Esophagus (tissue), 2 donors: Measurements from ENCODE around the gene OR1Q1. TPM values are rescaled to one million over a fixed set of nuclear protein-coding genes. Genes with fewer than 3 reads are reported as not detected.

Experiments used
- H3K27ac ChIP-seq, 2 donors: one replicate each; pipeline ENCODE4 v1.5.1; 2013; ENCODE audit warnings: low read depth in 2 of 2, mild to moderate bottlenecking in 2 of 2, inconsistent platforms in 1 of 2, low read length in 1 of 2, moderate library complexity in 1 of 2
- H3K27me3 ChIP-seq, 2 donors: one replicate each; pipeline ENCODE4 v1.6.1; 2013; ENCODE audit warnings: low read length in 2 of 2, control low read depth in 1 of 2, mild to moderate bottlenecking in 1 of 2; ENCODE audit not compliant: insufficient read depth in 2 of 2, control insufficient read depth in 1 of 2
- H3K36me3 ChIP-seq, 2 donors: one replicate each; pipeline ENCODE4 v1.6.1; 2013; ENCODE audit warnings: low read length in 1 of 2; ENCODE audit not compliant: control insufficient read depth in 2 of 2, insufficient read depth in 2 of 2
- H3K4me1 ChIP-seq, 2 donors: one replicate each; pipeline ENCODE4 v1.6.1; 2013; ENCODE audit warnings: low read length in 1 of 2; ENCODE audit not compliant: control insufficient read depth in 2 of 2, insufficient read depth in 2 of 2
- H3K4me3 ChIP-seq, 2 donors: one replicate each; pipeline ENCODE4 v1.5.1; 2013; ENCODE audit warnings: low read length in 2 of 2, mild to moderate bottlenecking in 2 of 2, low read depth in 1 of 2, moderate library complexity in 1 of 2
- H3K9me3 ChIP-seq, 2 donors: one replicate each; pipeline ENCODE4 v1.6.1; 2013; ENCODE audit warnings: mild to moderate bottlenecking in 2 of 2, low read depth in 1 of 2, low read length in 1 of 2, moderate library complexity in 1 of 2; ENCODE audit not compliant: control insufficient read depth in 2 of 2, insufficient read depth in 1 of 2
- WGBS, 2 donors: extraction: QIAGEN DNeasy Blood & Tissue Kit; methylation state at CpG; one replicate each; pipeline ENCODE4 v1.1.7; 2013; 5-methylcytosine and 5-hydroxymethylcytosine counted together
- polyA plus RNA-seq, 2 donors: library from polyadenylated mRNA; stranded (reverse); fragments of 200-250 nt; gene quantifications; one replicate each; pipeline ENCODE4 v1.2.3, GENCODE V29; 2013
- donor health status: healthy with polysubstance abuse.
- donor health status: Bipolar disorder and iron deficiency.

Gene OR1Q1
- polyA plus RNA-seq, 2 donors, result not detected

GRCh38 chr9:122642226-122642625 is 27.7 kb downstream of the OR1Q1 start:
- H3K4me1 ChIP-seq, result no peaks in the 10 kb centered on the region
- H3K4me3 ChIP-seq, result no peak overlapping the region
- no peak overlapping the region for H3K27ac ChIP-seq
- no peaks in the 10 kb centered on the region for H3K36me3 ChIP-seq
- 24 to 28% methylated on average over 2 of the region's 2 CpGs for WGBS, 2 donors
- no peaks in the 10 kb centered on the region for H3K9me3 ChIP-seq
- no peaks in the 10 kb centered on the region for H3K27me3 ChIP-seq

GRCh38 chr9:122656378-122656777 is 41.8 kb downstream of the OR1Q1 start:
- no peaks in the 10 kb centered on the region for H3K9me3 ChIP-seq
- no peak overlapping the region for H3K27ac ChIP-seq
- 24 to 25% methylated on average over 1 of the region's 1 CpG for WGBS, 2 donors

DNA sequence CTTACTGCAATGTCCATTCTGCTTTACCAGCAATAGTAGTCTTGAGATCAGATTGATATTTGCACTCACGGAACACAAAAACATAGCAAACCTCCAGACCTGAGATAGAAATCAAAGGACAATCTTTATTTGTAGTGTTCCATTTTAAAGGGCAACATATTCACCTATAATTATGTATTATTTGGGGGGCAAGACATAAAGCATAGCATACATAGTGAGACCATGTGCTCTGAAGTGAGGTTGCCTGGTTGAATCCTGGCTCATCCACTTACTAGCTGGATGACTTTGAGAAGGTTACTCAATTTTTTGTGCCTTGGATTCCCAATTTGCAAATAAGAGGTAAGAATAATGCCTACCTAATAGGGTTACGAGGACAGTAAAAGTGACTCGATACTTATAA is 43.0 kb downstream of the OR1Q1 start, which contains the start of gene OR1B1:
TSS of gene OR1B1 (minus strand) at position 101 of the 400 bp plus-strand sequence.
- no peaks in the 10 kb centered on the region for H3K9me3 ChIP-seq
- H3K4me1 ChIP-seq, result no peaks in the 10 kb centered on the region
- 90 to 91% methylated on average over 3 of the region's 3 CpGs for WGBS, 2 donors
- H3K27ac ChIP-seq, result no peak within 1 kb of the TSS
- H3K27me3 ChIP-seq, result no peaks in the 10 kb centered on the region
- H3K4me3 ChIP-seq, result no peak within 1 kb of the TSS
- H3K36me3 ChIP-seq, result no peaks in the 10 kb centered on the region

More at GRCh38 chr9:122656378-122656777, 41.8 kb downstream of the OR1Q1 start:
- no peaks in the 10 kb centered on the region for H3K4me1 ChIP-seq
- H3K27me3 ChIP-seq, result no peaks in the 10 kb centered on the region
- no peaks in the 10 kb centered on the region for H3K36me3 ChIP-seq
- no peak overlapping the region for H3K4me3 ChIP-seq

DNA sequence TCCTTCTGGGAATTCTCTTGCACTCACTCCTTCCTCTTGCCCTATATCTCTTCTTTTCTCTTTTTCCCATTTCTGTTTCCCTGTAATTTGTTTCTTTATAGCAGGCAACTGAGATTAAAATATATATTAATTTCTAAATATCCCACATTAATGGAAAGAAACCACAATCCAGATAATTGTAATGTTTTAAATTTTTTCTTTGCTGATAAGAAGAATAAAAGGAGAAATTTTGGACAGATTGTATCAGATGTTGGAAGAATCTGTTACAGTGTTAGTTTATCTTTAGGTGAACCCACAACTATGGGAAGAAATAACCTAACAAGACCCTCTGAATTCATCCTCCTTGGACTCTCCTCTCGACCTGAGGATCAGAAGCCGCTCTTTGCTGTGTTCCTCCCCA is 46.9 kb downstream of the OR1Q1 start, which contains the start of gene OR1L1:
TSS of gene OR1L1 (plus strand) at position 301 of the 400 bp plus-strand sequence. CDS start at position 301, 0 bp downstream.
- WGBS, 2 donors, result 64 to 66% methylated on average over 2 of the region's 2 CpGs
- no peak within 1 kb of the TSS for H3K4me3 ChIP-seq

More for the DNA sequence above, 46.9 kb downstream of the OR1Q1 start, which contains the start of gene OR1L1:
- Histone ChIP-seq H3K9me3 (peaks cover 0 to 8% of the 10 kb centered on the region in 2 donors), H3K4me1 (no peaks in the 10 kb centered on the region), H3K27me3 (no peaks in the 10 kb centered on the region), H3K36me3 (no peaks in the 10 kb centered on the region), H3K27ac (no peak within 1 kb of the TSS)

Other genes starting within 250 kb of the OR1Q1 start
- 10 to 100 TPM in 1 of 2 donors, 1 to 10 TPM in 1; 6.8 to 20.3 TPM for gene PTGS1, start 243.7 kb upstream of the OR1Q1 start, polyA plus RNA-seq
- not detected for gene OR1J1, start 136.8 kb upstream of the OR1Q1 start, polyA plus RNA-seq
- under 1 TPM in 1 of 2 donors, not detected in 1; 0.04 TPM for gene OR1J2, start 103.9 kb upstream of the OR1Q1 start, polyA plus RNA-seq
- not detected for gene OR1J4, start 95.6 kb upstream of the OR1Q1 start, polyA plus RNA-seq
- gene OR1N1, start 87.4 kb upstream of the OR1Q1 start, polyA plus RNA-seq, result not detected
- not detected for gene OR1N2, start 61.6 kb upstream of the OR1Q1 start, polyA plus RNA-seq
- gene OR1L8, start 31.4 kb upstream of the OR1Q1 start, polyA plus RNA-seq, result under 1 TPM in 1 of 2 donors, not detected in 1; 0.01 TPM
- gene OR1B1, start 42.9 kb downstream of the OR1Q1 start, polyA plus RNA-seq, result not detected
- not detected for gene OR1L1, start 47.0 kb downstream of the OR1Q1 start, polyA plus RNA-seq
- gene OR1L3, start 60.4 kb downstream of the OR1Q1 start, polyA plus RNA-seq, result not detected
- not detected for gene OR1L4, start 109.3 kb downstream of the OR1Q1 start, polyA plus RNA-seq
- gene OR1L6, start 127.6 kb downstream of the OR1Q1 start, polyA plus RNA-seq, result not detected
- gene OR5C1, start 174.2 kb downstream of the OR1Q1 start, polyA plus RNA-seq, result not detected
- gene OR1K1, start 185.4 kb downstream of the OR1Q1 start, polyA plus RNA-seq, result not detected
- 1 to 10 TPM; 6.7 to 7.3 TPM for gene PDCL, start 213.8 kb downstream of the OR1Q1 start, polyA plus RNA-seq